Right ventricle myocardium superior (tissue), 1 donor: Measurements from ENCODE around the gene ZBED1. TPM values are rescaled to one million over a fixed set of nuclear protein-coding genes. Genes with fewer than 3 reads are reported as not detected.
"Not testable (repeated sequence)": the region's sequence is repeated elsewhere in the genome, so short reads cannot be mapped to it uniquely, and the experiment has no call there.

ENCODE experiments used
- ATAC-seq: fragments of 200-7000 bp; cut with Tn5 transposase; one replicate; pipeline ENCODE4 v1.9.1; 2020; ENCODE audit warnings: mild to moderate bottlenecking; ENCODE audit not compliant: poor library complexity
- DNase-seq: peaks from one replicate; pipeline ENCODE4 v3.0.0-alpha.2; 2020
- intact Hi-C: fragments of 100-400 bp; cut with DNase I; formaldehyde crosslinking; loops from one replicate; pipeline ENCODE4 v1.11.2; 2022
- long read RNA-seq: library from polyadenylated mRNA; unstranded; transcript quantifications from one replicate; pipeline ENCODE4 v2.0.0, GENCODE V29; 2021
- total RNA-seq: library from RNA; stranded (reverse); fragmentation: NEBNext Ultra II Directional; extraction: Animal tissue kit (Norgen Biotek cat#: 25700); gene quantifications from one replicate; pipeline ENCODE4 v1.2.1, GENCODE V29; 2021
- donor health status: DM: no; HTN: yes; CAD: no; lungs with severe emphysema.

ZBED1 gene
- total RNA-seq = 75.7 TPM
- long read RNA-seq, full-length matches to known transcripts = 119 of 208 reads
- long read RNA-seq, partial matches to known transcripts = 86 of 208 reads
- long read RNA-seq, other reads (novel, unspliced or antisense) = 3 of 208 reads

GRCh38 chrX:2500803-2501558 lies at the start of gene ZBED1, which contains the start of gene DHRSX:
Gene ZBED1 (minus strand): TSS chrX:2500976. CDS start chrX:2490719, 10,257 bp downstream.
Gene DHRSX (minus strand): TSS chrX:2500976. CDS start chrX:2500925, 51 bp downstream.
- DNase-seq = peak; percentile 70
- intact Hi-C loops = no loop called here
- ATAC-seq = peak; percentile 52

- DNase-seq (no peak), ATAC-seq (no peak)
- intact Hi-C loops = no loop called here
These were observed 49.1 kb upstream of the ZBED1 start for GRCh38 chrX:2549876-2550275.

GRCh38 chrX:2548711-2549423 lies 48.1 kb upstream of the ZBED1 start:
- DNase-seq (no peak), ATAC-seq (no peak)
- intact Hi-C loops = no loop called here

- no peak for DNase-seq
- ATAC-seq = no peak
- intact Hi-C loops = no loop called here
These were observed 47.0 kb upstream of the ZBED1 start for GRCh38 chrX:2547736-2548135.

- intact Hi-C loops = no loop called here
- ATAC-seq = no peak
- DNase-seq = no peak
These were observed 45.7 kb upstream of the ZBED1 start for GRCh38 chrX:2546496-2546895.

- intact Hi-C loops = no loop called here
- ATAC-seq = peak; percentile 53
- no peak for DNase-seq
These were observed 44.4 kb upstream of the ZBED1 start for GRCh38 chrX:2545144-2545543.

- DNase-seq (no peak), ATAC-seq (no peak)
- intact Hi-C loops = no loop called here
These were observed 42.2 kb upstream of the ZBED1 start for GRCh38 chrX:2542826-2543521.

GRCh38 chrX:2541603-2542002 lies 40.8 kb upstream of the ZBED1 start:
- intact Hi-C loops = no loop called here
- ATAC-seq = no peak
- no peak for DNase-seq

GRCh38 chrX:2540426-2540947 lies 39.7 kb upstream of the ZBED1 start:
- intact Hi-C loops = no loop called here
- no peak for ATAC-seq
- no peak for DNase-seq

GRCh38 chrX:2539586-2539985 lies 38.8 kb upstream of the ZBED1 start:
- intact Hi-C loops = no loop called here
- DNase-seq = no peak
- no peak for ATAC-seq

GRCh38 chrX:2538031-2538757 lies 37.4 kb upstream of the ZBED1 start:
- no peak for DNase-seq
- peak; percentile 90 for ATAC-seq
- intact Hi-C loops = no loop called here

- ATAC-seq (peak; percentile 82), DNase-seq (no peak)
- intact Hi-C loops = no loop called here
These were observed 36.2 kb upstream of the ZBED1 start for GRCh38 chrX:2536974-2537373.

- intact Hi-C loops = no loop called here
- ATAC-seq (no peak), DNase-seq (no peak)
These were observed 35.4 kb upstream of the ZBED1 start for GRCh38 chrX:2536141-2536540.

- DNase-seq, intact Hi-C loops, ATAC-seq: not testable (repeated sequence)
These were observed 33.7 kb upstream of the ZBED1 start for GRCh38 chrX:2534261-2535021.

GRCh38 chrX:2533424-2533823 lies 32.6 kb upstream of the ZBED1 start:
- DNase-seq = no peak
- intact Hi-C loops = no loop called here

GRCh38 chrX:2526390-2526789 lies 25.6 kb upstream of the ZBED1 start:
- ATAC-seq = no peak
- intact Hi-C loops = no loop called here

More at GRCh38 chrX:2533424-2533823, 32.6 kb upstream of the ZBED1 start:
- ATAC-seq = no peak

GRCh38 chrX:2523911-2524310 lies 23.1 kb upstream of the ZBED1 start:
- intact Hi-C loops = no loop called here
- ATAC-seq (no peak), DNase-seq (no peak)

More at GRCh38 chrX:2526390-2526789, 25.6 kb upstream of the ZBED1 start:
- DNase-seq = no peak

GRCh38 chrX:2521927-2522386 lies 21.2 kb upstream of the ZBED1 start:
- no peak for ATAC-seq
- no peak for DNase-seq
- intact Hi-C loops = no loop called here
